ENCODE results near the gene MTA1. TPM values are rescaled to one million over a fixed set of nuclear protein-coding genes. Genes with fewer than 3 reads are reported as not detected.

The MTA1 gene
- total and polyA plus RNA-seq, 10 of the 15 experiments (the other 5 are each of a cell fraction or from before 2014, with no cell fraction given) = 0.14 to 162 (median 30.6) TPM

DNA sequence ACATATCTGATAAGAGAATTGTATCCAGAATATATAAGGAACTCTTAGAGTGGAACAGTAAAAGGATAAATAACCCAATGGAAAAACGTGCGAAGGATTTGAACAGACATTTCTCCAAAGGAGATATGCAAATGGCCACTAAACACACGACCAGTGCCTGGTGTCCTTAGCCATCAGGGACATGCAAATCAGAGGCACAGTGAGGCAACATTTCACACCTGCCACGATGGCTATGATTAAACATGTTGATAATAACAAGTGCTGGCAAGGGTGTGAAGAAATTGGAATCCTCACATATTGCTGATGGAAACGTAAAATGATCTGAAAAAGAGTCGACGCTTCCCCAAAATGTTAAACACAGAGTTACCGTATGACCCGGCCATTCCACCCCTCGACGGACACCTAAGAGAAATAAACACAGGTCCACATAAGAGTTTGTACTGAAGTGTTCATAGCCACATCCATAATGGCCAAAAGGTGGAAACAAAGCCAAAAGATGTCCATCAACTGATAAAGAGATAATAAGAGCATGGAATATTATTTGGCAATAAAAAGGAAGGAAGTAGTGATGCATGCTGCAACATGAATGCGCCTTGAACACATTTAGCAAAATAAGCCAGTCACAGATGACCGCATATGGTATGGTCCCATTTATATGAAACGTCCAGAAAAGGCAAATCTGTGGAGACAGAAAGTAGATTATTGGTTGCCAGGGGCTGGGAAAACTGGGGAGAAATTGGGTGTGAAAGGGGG is 100.5 kb downstream of the MTA1 start:
- RAD21 ChIA-PET (ENCODE audit: unreplicated experiment) = no interaction called here
- Histone ChIP-seq H2AFZ (ENCODE audit: control insufficient read depth, low read depth, low read length) (no peak overlapping the region), H3K4me1 (ENCODE audit: control insufficient read depth, insufficient read depth, low read length) (no peaks in the 10 kb centered on the region), H4K20me1 (ENCODE audit: control insufficient read depth, insufficient read depth) (no peaks in the 10 kb centered on the region), H3K4me2 (ENCODE audit: control insufficient read depth, insufficient read depth) (no peak overlapping the region), H3K36me3 (ENCODE audit: control insufficient read depth in 2 of 2, insufficient read depth in 2 of 2, low read length in 1 of 2) (no peaks in the 10 kb centered on the region), H3K79me2 (ENCODE audit: control insufficient read depth, insufficient read depth, low read length) (no peaks in the 10 kb centered on the region), H3K9ac (ENCODE audit: control insufficient read depth, insufficient read depth, low read length) (no peak overlapping the region), H3K4me3 (no peak overlapping the region), H3K9me3 (replicated peaks; ENCODE audit: control insufficient read depth, insufficient read depth, low read length) (no peaks in the 10 kb centered on the region; the same call in 2 of the 3 replicates), H3K27ac (ENCODE audit: control insufficient read depth, insufficient read depth) (no peak overlapping the region), H3K27me3 (replicated peaks in 1 of 2; ENCODE audit: control insufficient read depth in 2 of 2, insufficient read depth in 2 of 2, low read length in 1 of 2) (peaks cover 0 to 3% of the 10 kb centered on the region in 2 experiments; a peak in 1 of 4 replicates)
- WGBS (ENCODE audit: insufficient coverage, insufficient replicate concordance, low lambda C conversion rate, missing lambda C conversion rate) = 51% methylated on average over 14 of the region's 14 CpGs
- TF ChIP-seq CUX1 (IDR thresholded peaks at IDR 0.05; ENCODE audit: insufficient replicate concordance, low read depth, low read length) (no peak), MYB (IDR thresholded peaks at IDR 0.05; ENCODE audit: borderline replicate concordance, low read depth, low read length) (no peak), SUPT20H (IDR thresholded peaks at IDR 0.05; ENCODE audit: borderline replicate concordance, control insufficient read depth, low read depth, low read length) (no peak), TCF12 (IDR thresholded peaks at IDR 0.05; ENCODE audit: low read depth, low read length) (no peak)
- intact Hi-C loops (cut with micrococcal nuclease; ENCODE audit: unreplicated experiment) (no loop called here), in situ Hi-C loops (cut with MboI) (loop anchor here (5.0 kb wide), 1 partner anchor 63 kb away; no protein-coding TSS in a partner anchor)
- CTCF ChIA-PET = interaction anchor here (1.4 kb wide), 1 partner anchor 9 kb away, joined by 4 read pairs; no protein-coding TSS in a partner anchor
- ATAC-seq (no peak), FAIRE-seq (no peak), DNase-seq (ENCODE audit: low read depth, low spot score) (no peak)
- SMC1A ChIA-PET (ENCODE audit: uncharacterized antibody, unreplicated experiment) = interaction anchor here (0.6 kb wide), 1 partner anchor 146 kb away, joined by 3 read pairs; no protein-coding TSS in a partner anchor
- no TSS peak for BruUV-seq (replicated peaks)
- POLR2A ChIA-PET = interaction anchor here (0.6 to 0.7 kb wide), 2 partner anchors 55 to 315 kb away, joined by 5 to 7 read pairs; no protein-coding TSS in a partner anchor

Other genes starting within 250 kb of the MTA1 start
Only the 7 nearest of the 9 such genes appear.
- gene BRF1, start 118.8 kb upstream of the MTA1 start, total RNA-seq (2014; rRNA removed) = 25.2 and 26.5 TPM in 2 replicates
- 11.5 and 11.6 TPM in 2 replicates for gene BRF1, start 118.8 kb upstream of the MTA1 start, total RNA-seq (2014; rRNA removed; fragmentation: Illumina TruSeq; extraction: Trizol)
- 29.3 and 33.5 TPM in 2 replicates for gene BRF1, start 118.8 kb upstream of the MTA1 start, total RNA-seq (2021)
- gene BRF1, start 118.8 kb upstream of the MTA1 start, polyA plus RNA-seq (2011; rRNA removed) = 7.1 and 8.0 TPM in 2 replicates
- gene BRF1, start 118.8 kb upstream of the MTA1 start, polyA plus RNA-seq (2014; fragmentation: Illumina TruSeq; extraction: Trizol) = 5.3 and 8.8 TPM in 2 replicates
- under 1 TPM; 0.21 to 0.58 TPM for gene BRF1, start 118.8 kb upstream of the MTA1 start, polyA plus RNA-seq (2014; fragmentation: Nextera tagmentation; extraction: Ambion mirVana)
- gene BRF1, start 118.8 kb upstream of the MTA1 start, polyA plus RNA-seq (2014; rRNA removed) = 18.3 and 22.6 TPM in 2 replicates
- gene BRF1, start 118.8 kb upstream of the MTA1 start, polyA plus RNA-seq (2016; fragmentation: Nextera tagmentation; extraction: Ambion mirVana) = 10 to 100 TPM in 1 of 2 experiments, 1 to 10 TPM in 1; 9.7 to 17.4 TPM
- 23.3 and 34.1 TPM in 2 replicates for gene PACS2, start 105.1 kb upstream of the MTA1 start, total RNA-seq (2014; rRNA removed)
- 9.2 and 11.4 TPM in 2 replicates for gene PACS2, start 105.1 kb upstream of the MTA1 start, total RNA-seq (2014; rRNA removed; fragmentation: Illumina TruSeq; extraction: Trizol)
- 37.2 and 37.3 TPM in 2 replicates for gene PACS2, start 105.1 kb upstream of the MTA1 start, total RNA-seq (2021)
- 10.1 and 13.6 TPM in 2 replicates for gene PACS2, start 105.1 kb upstream of the MTA1 start, polyA plus RNA-seq (2011; rRNA removed)
- 5.2 and 7.4 TPM in 2 replicates for gene PACS2, start 105.1 kb upstream of the MTA1 start, polyA plus RNA-seq (2014; fragmentation: Illumina TruSeq; extraction: Trizol)
- under 1 TPM; 0.21 to 0.91 TPM for gene PACS2, start 105.1 kb upstream of the MTA1 start, polyA plus RNA-seq (2014; fragmentation: Nextera tagmentation; extraction: Ambion mirVana)
- gene PACS2, start 105.1 kb upstream of the MTA1 start, polyA plus RNA-seq (2014; rRNA removed) = 30.3 and 35.7 TPM in 2 replicates
- 1 to 10 TPM; 4.5 to 5.8 TPM for gene PACS2, start 105.1 kb upstream of the MTA1 start, polyA plus RNA-seq (2016; fragmentation: Nextera tagmentation; extraction: Ambion mirVana)
- 0.49 and 1.0 TPM in 2 replicates for gene TEX22, start 21.3 kb upstream of the MTA1 start, total RNA-seq (2014; rRNA removed)
- gene TEX22, start 21.3 kb upstream of the MTA1 start, total RNA-seq (2014; rRNA removed; fragmentation: Illumina TruSeq; extraction: Trizol) = 0.54 and 0.64 TPM in 2 replicates
- gene TEX22, start 21.3 kb upstream of the MTA1 start, total RNA-seq (2021) = 2.7 and 4.0 TPM in 2 replicates
- 0.12 and 0.15 TPM in 2 replicates for gene TEX22, start 21.3 kb upstream of the MTA1 start, polyA plus RNA-seq (2011; rRNA removed)
- 0.12 TPM in 1 of 2 replicates, not detected in the other for gene TEX22, start 21.3 kb upstream of the MTA1 start, polyA plus RNA-seq (2014; fragmentation: Illumina TruSeq; extraction: Trizol)
- gene TEX22, start 21.3 kb upstream of the MTA1 start, polyA plus RNA-seq (2014; fragmentation: Nextera tagmentation; extraction: Ambion mirVana) = under 1 TPM in 1 of 2 experiments, not detected in 1; 0.02 TPM
- gene TEX22, start 21.3 kb upstream of the MTA1 start, polyA plus RNA-seq (2014; rRNA removed) = 0.63 and 0.80 TPM in 2 replicates
- gene TEX22, start 21.3 kb upstream of the MTA1 start, polyA plus RNA-seq (2016; fragmentation: Nextera tagmentation; extraction: Ambion mirVana) = 1 to 10 TPM; 1.1 to 1.3 TPM
- gene CRIP2, start 55.0 kb downstream of the MTA1 start, total RNA-seq (2014; rRNA removed) = 0.11 TPM in 1 of 2 replicates, not detected in the other
- gene CRIP2, start 55.0 kb downstream of the MTA1 start, total RNA-seq (2014; rRNA removed; fragmentation: Illumina TruSeq; extraction: Trizol) = not detected in 2 replicates
- gene CRIP2, start 55.0 kb downstream of the MTA1 start, total RNA-seq (2021) = 0.49 and 0.61 TPM in 2 replicates
- 0.04 TPM in 1 of 2 replicates, not detected in the other for gene CRIP2, start 55.0 kb downstream of the MTA1 start, polyA plus RNA-seq (2011; rRNA removed)
- not detected in 2 replicates for gene CRIP2, start 55.0 kb downstream of the MTA1 start, polyA plus RNA-seq (2014; fragmentation: Illumina TruSeq; extraction: Trizol)
- not detected for gene CRIP2, start 55.0 kb downstream of the MTA1 start, polyA plus RNA-seq (2014; fragmentation: Nextera tagmentation; extraction: Ambion mirVana)
- gene CRIP2, start 55.0 kb downstream of the MTA1 start, polyA plus RNA-seq (2014; rRNA removed) = not detected in 2 replicates
- under 1 TPM; 0.37 to 0.62 TPM for gene CRIP2, start 55.0 kb downstream of the MTA1 start, polyA plus RNA-seq (2016; fragmentation: Nextera tagmentation; extraction: Ambion mirVana)
- gene CRIP1, start 67.1 kb downstream of the MTA1 start, total RNA-seq (2014; rRNA removed) = 99.4 and 101 TPM in 2 replicates
- gene CRIP1, start 67.1 kb downstream of the MTA1 start, total RNA-seq (2014; rRNA removed; fragmentation: Illumina TruSeq; extraction: Trizol) = 87.3 and 90.6 TPM in 2 replicates
- 177 and 188 TPM in 2 replicates for gene CRIP1, start 67.1 kb downstream of the MTA1 start, total RNA-seq (2021)
- gene CRIP1, start 67.1 kb downstream of the MTA1 start, polyA plus RNA-seq (2011; rRNA removed) = 36.3 and 174 TPM in 2 replicates
- 8.1 and 81.1 TPM in 2 replicates for gene CRIP1, start 67.1 kb downstream of the MTA1 start, polyA plus RNA-seq (2014; fragmentation: Illumina TruSeq; extraction: Trizol)
- 100 to 1,000 TPM in 1 of 2 experiments, 10 to 100 TPM in 1; 66.8 to 134 TPM for gene CRIP1, start 67.1 kb downstream of the MTA1 start, polyA plus RNA-seq (2014; fragmentation: Nextera tagmentation; extraction: Ambion mirVana)
- gene CRIP1, start 67.1 kb downstream of the MTA1 start, polyA plus RNA-seq (2014; rRNA removed) = 259 and 269 TPM in 2 replicates
- 100 to 1,000 TPM; 207 to 230 TPM for gene CRIP1, start 67.1 kb downstream of the MTA1 start, polyA plus RNA-seq (2016; fragmentation: Nextera tagmentation; extraction: Ambion mirVana)
- 23.0 and 25.8 TPM in 2 replicates for gene TEDC1, start 71.4 kb downstream of the MTA1 start, total RNA-seq (2014; rRNA removed)
- gene TEDC1, start 71.4 kb downstream of the MTA1 start, total RNA-seq (2014; rRNA removed; fragmentation: Illumina TruSeq; extraction: Trizol) = 2.9 and 5.1 TPM in 2 replicates
- 30.5 and 34.2 TPM in 2 replicates for gene TEDC1, start 71.4 kb downstream of the MTA1 start, total RNA-seq (2021)
- gene TEDC1, start 71.4 kb downstream of the MTA1 start, polyA plus RNA-seq (2011; rRNA removed) = 1.7 and 6.0 TPM in 2 replicates
- 0.10 and 0.76 TPM in 2 replicates for gene TEDC1, start 71.4 kb downstream of the MTA1 start, polyA plus RNA-seq (2014; fragmentation: Illumina TruSeq; extraction: Trizol)
- gene TEDC1, start 71.4 kb downstream of the MTA1 start, polyA plus RNA-seq (2014; fragmentation: Nextera tagmentation; extraction: Ambion mirVana) = 1 to 10 TPM in 1 of 2 experiments, under 1 TPM in 1; 0.19 to 1.6 TPM
- gene TEDC1, start 71.4 kb downstream of the MTA1 start, polyA plus RNA-seq (2014; rRNA removed) = 27.8 and 32.6 TPM in 2 replicates
- 10 to 100 TPM; 23.3 to 29.9 TPM for gene TEDC1, start 71.4 kb downstream of the MTA1 start, polyA plus RNA-seq (2016; fragmentation: Nextera tagmentation; extraction: Ambion mirVana)
- gene TMEM121, start 106.8 kb downstream of the MTA1 start, total RNA-seq (2014; rRNA removed) = 4.9 and 6.6 TPM in 2 replicates
- 0.09 and 0.13 TPM in 2 replicates for gene TMEM121, start 106.8 kb downstream of the MTA1 start, total RNA-seq (2014; rRNA removed; fragmentation: Illumina TruSeq; extraction: Trizol)
- 3.2 and 3.4 TPM in 2 replicates for gene TMEM121, start 106.8 kb downstream of the MTA1 start, total RNA-seq (2021)
- gene TMEM121, start 106.8 kb downstream of the MTA1 start, polyA plus RNA-seq (2011; rRNA removed) = 0.04 TPM in 1 of 2 replicates, not detected in the other
- gene TMEM121, start 106.8 kb downstream of the MTA1 start, polyA plus RNA-seq (2014; fragmentation: Illumina TruSeq; extraction: Trizol) = not detected in 2 replicates
- gene TMEM121, start 106.8 kb downstream of the MTA1 start, polyA plus RNA-seq (2014; fragmentation: Nextera tagmentation; extraction: Ambion mirVana) = under 1 TPM in 1 of 2 experiments, not detected in 1; 0.27 TPM
- gene TMEM121, start 106.8 kb downstream of the MTA1 start, polyA plus RNA-seq (2014; rRNA removed) = 3.1 and 4.9 TPM in 2 replicates
- gene TMEM121, start 106.8 kb downstream of the MTA1 start, polyA plus RNA-seq (2016; fragmentation: Nextera tagmentation; extraction: Ambion mirVana) = 1 to 10 TPM in 1 of 2 experiments, under 1 TPM in 1; 0.49 to 1.9 TPM